Epidermal melanocyte (primary cell): ENCODE measurements around the gene COX5B.

ENCODE experiments used
- DNase-seq: peaks from one replicate; pipeline ENCODE4 v3.0.0; 2011; ENCODE audit warnings: low spot score; ENCODE audit not compliant: insufficient read length

COX5B gene

DNA sequence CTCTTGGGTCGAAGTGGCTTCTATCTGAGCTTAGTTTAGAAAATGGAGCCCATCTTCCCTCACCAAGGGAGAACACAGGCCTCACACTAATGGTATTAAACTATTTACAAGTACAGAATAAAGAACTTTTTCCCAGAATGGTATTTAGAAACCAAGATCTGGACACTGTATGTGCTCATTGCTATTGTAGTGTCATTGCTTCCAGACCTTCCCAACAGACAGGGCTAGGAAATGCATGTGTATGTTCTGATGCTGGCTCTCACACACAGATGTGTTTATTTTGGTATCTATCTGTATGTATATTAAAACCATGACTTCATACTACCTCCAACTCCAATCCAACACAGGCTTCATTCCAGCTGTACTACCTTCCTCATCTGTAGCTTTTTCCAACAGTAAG is 8.0 kb downstream of the COX5B start:
- no peak for DNase-seq

DNA sequence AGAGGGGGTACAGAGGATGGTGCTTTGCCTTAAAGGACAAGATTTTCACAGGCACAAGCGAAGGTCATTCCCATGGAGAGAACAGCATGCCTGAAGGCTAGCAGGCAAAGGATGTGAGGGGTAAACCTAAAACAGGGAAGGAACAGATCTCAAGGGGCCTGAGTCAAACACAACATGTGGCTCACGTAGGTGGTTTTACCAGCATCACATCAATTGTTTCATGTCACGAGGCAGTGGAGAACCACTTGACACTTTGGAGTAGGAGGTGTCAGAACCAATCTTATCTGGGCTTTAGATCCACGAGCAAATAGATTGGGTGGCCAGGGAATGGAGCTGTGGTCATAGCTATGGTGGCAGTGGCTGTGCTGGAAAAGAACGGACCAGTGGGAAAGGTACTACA is 8.4 kb downstream of the COX5B start:
- DNase-seq, result no peak

GRCh38 chr2:97654791-97655190 is 8.9 kb downstream of the COX5B start:
- DNase-seq, result no peak

- no peak for DNase-seq
Observed at GRCh38 chr2:97656129-97656755, 10.4 kb downstream of the COX5B start.

DNA sequence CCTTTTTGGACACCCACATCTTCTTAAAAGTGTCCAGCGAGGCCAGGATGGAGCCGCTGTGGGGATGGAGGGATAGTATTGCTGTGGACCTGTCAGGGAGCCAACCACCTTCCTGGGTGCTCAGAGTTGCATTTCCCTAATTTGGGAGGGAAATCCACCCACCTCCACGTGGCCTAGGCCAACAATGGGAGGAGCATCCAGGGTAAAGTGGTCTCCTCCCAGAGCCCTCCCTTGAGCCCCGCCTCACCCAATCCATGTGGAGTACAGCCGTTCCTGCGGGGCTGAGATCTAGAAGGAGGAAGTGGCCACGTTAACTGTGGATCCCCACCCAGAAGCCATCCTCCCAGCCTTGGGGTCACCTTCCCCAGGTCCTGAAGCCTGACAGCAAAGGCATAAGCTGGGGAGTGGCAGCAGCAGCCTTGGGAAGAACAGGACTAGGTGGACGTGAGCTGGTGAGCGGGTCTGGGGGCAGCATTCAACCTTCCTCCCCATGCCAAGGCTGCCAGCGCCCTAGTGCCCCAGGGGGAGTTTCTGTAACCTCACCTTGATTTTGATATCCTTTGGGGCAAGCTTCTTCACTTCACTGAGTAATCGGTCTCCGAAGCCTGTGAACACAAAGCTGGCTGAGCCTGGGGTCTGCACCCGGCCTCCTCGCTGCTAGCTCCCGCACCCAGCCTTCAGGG is 11.2 kb downstream of the COX5B start:
- no peak for DNase-seq

- DNase-seq, result no peak
Observed at GRCh38 chr2:97657986-97658690, 12.3 kb downstream of the COX5B start.

DNA sequence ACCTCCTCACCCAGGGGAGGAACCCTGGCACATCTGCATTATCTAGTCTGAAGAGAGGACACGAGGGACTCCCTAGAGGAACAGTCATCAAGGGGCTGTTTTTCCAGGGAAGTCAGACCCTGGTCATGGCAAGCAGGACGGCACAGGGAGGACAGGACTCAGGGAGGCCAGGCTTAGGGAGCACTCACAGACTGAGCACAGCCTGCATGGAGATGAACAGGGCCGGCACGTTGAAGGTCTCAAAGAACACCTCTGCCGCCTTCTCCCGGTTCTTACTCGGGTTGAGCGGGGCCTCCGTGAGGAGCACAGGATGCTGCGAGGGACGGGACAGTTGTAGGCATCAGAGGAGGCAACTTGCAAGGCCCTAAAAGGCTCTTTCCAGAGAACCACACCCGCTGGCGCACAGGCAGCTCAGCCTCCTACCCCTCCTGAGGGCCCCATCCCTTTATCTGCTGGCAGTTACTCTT is 12.9 kb downstream of the COX5B start:
- DNase-seq, result no peak

DNA sequence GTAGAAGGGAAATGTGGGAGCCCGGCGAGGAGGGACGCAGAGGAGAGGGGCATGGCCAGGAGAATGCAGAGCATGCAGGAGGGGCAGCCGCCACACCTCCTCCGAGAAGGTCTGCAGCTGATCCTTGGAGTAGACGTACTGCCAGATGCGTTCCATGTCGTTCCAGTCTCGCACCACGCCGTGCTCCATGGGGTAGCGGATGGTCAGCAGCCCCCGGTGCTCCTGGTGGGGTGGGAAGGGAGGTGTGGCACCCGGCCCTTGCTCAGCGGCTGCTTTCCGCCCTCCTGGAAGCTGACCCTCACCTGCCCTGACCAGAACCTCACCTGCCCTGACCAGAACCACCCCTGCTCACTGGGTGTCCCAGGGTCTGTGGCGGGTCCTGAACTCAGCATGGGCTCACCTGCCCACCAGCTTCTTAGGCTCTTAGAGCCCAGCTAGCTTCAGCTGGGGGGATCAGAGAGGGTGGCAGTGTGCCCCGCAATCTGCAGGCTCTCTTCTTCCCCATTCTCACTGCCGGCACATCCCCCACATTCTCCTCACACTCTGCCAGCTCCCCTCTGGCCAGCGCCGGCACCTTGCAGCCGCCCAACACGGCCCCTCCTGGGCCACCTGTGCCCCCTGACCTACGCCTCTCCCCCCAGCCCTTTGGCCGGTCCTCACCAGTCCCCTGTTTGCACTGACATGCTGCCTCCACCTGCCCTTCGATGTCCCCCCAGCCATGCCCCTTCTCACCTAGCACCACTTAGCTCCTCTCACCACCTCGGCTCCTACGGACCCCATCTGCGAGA is 13.6 kb downstream of the COX5B start:
- no peak for DNase-seq

- DNase-seq, result no peak
Observed at GRCh38 chr2:97660044-97660774, 14.3 kb downstream of the COX5B start.

DNA sequence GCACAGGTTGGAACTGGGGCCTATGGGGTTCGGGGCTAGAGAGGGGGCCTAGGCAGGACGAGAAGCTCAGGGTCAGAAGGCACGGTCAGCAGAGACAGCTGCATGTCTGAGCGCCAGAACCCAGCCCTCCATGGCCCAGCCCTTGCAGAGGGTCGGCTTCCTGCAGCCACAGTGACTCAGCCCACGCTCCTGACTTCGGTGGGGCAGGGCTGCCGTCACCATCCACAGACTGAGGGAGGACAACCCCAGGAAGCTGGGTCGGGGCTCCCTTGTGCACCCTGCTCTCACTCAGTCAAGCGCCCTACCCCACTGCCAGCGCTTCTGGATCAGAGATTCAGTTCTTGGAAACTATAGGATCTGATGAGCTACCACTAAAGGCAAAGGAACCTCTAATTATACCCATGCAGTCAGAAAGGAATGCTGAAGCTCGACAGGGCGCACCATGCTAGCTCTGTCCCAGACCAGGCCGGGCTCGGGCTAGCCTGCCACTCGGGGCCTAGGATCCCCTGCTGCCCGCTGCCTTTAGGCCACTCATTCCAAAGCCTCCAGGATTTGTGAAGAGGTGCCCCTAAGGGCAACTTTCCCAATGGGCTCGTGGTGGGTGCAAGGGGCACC is 15.0 kb downstream of the COX5B start:
- peak; percentile 10 for DNase-seq

DNA sequence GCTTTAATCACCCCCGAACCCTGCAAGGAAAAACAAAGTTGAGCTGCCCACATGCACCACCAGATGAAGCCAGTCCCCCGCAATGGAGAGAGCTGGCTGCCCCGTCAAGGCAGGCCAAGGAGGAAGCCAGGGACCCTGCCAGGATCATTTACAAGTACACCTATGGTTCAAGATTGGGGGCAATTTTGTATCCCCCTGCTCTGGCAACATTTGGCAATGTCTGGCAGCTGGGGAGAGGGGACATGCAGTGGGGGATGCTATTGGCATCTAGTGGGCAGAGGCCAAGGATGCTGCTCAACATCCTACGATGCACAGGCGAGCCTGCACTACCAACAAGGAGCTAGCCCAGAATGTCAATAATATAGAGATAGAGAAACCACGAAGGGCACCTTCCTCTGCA is 16.1 kb downstream of the COX5B start:
- DNase-seq, result no peak

GRCh38 chr2:97662386-97662894 is 16.6 kb downstream of the COX5B start:
- peak; percentile 12 for DNase-seq

DNA sequence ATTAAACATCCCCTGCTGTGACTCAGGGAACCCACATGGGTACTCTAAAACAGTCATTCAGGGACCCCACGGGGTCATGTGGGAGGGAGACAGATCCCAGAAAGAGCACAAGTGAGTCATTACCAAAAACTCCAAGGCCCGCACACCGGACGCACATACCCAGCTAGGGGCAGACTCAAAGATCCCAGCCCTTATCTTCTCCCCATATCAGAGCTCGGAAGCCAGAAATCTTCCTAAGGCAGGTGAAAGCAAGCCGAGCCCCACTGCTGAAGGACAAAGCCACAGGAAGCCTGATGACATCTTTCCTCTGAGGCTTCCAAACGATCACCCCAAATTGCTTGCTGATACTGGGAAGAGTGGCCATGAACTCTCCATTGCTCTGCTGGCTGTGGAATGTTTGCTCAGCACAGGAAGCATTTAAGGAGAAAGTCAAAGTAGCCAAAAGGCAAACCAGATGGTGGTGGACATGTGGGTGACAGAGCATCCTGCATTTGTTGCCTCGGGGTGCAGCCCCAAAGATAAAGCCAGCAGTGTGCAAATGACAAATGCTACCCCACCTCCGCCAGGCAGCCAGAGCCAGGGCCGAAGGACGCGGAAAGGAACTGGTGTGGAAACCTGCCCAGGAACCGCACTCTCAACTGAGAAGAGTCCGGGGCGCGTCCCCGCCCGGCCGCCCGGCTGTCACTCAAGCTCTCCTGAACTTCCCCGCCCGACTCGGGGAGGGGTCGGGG is 17.2 kb downstream of the COX5B start:
- peak; percentile 60 for DNase-seq

DNA sequence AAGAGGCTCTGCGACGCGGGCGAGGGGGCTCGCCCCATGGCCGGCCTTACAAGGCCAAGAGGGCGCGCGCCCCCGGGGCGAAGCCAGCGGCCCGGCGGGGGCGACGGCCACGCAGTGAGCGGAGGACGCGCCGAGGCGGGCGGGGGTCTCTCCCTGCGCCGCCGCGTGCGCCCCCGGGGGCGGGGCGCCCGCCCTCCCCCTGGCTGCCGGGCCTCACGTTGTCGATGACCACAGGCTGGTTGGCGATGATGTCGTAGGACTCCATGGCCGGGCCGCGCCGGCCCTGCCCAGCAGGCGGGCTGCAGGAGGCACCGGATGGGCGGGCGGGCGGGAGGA is 17.7 kb downstream of the COX5B start:
- no peak for DNase-seq

GRCh38 chr2:97663962-97664635 is 18.2 kb downstream of the COX5B start, which contains the start of gene ACTR1B:
ACTR1B (minus strand) TSS chr2:97664044; CDS start chr2:97663890, 154 bp downstream.
- DNase-seq, result peak; percentile 85

DNA sequence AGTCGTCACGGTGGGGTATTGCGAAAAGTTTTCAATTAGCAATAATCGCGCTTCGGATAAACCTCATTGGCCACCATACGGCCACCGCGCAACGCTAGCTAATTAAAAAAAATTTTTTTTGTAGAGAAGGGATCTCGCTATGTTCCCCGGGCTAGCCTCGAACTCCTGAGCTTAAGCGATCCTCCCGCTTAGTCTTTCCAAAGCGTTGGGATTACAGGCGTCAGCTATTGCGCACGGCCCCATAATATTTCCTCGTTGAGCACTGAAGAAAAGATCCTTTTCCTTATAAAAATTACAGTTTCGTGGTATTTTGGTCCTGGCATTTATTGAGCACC is 18.7 kb downstream of the COX5B start:
- no peak for DNase-seq

DNA sequence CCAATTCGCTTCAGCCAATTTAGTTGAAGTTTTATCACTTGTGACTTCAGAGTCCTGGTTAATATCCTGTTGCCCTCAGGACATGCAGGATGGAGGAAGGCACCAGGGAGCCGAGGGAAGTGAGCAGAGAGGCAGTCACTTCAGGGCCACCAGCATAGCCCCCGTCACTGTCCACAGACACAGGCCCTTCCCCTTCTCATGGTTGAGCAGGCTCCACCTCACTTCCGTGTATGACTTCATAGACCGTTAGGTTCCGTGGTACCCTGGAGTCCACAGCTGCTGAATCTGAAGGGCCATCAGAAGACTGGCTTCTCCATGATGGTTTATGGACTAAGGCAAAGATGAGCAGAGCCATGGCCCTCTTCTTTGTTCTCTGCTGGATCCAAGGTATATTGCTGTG is 23.6 kb downstream of the COX5B start, which contains the start of gene C2orf92:
C2orf92 (plus strand) TSS at position 266 of the 400 bp plus-strand sequence; CDS start at position 342, 76 bp downstream.
- DNase-seq, result no peak

GRCh38 chr2:97670471-97670870 is 24.6 kb downstream of the COX5B start:
- no peak for DNase-seq

DNA sequence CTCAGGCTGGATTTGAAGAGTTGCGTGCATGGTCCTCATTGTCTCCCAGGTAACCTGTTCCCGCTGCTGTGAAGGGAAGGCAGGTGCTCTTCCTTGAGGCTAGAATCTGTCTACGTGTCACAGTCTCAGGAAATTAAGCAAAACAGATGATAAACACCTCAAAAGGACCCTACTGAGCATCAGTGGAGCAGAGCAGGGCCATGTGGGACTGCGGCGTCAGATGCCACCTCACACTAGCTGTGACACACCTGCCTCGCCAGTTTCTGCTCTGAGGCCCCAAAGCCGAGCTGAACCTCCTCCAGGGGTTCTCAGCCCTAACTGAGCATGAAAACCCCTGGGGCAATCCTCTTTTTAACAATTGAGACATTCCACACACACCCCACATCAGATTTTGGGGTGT is 25.7 kb downstream of the COX5B start:
- DNase-seq, result no peak
